GM12875 (cell line): ENCODE data around the gene RHOBTB3.

Experiments used
- H3K4me3 ChIP-seq: one replicate; pipeline ENCODE4 v1.5.1; 2011; ENCODE audit warnings: low read depth, low read length, control low read depth
- TF ChIP-seq, protein P1 (sequence below): IDR thresholded peaks from 2 replicates; pipeline ENCODE4 v1.5.1; 2011; ENCODE audit warnings: low read depth, mild to moderate bottlenecking, control low read depth, inconsistent platforms, low read length, moderate library complexity, borderline replicate concordance; ENCODE audit not compliant: insufficient read depth

Gene RHOBTB3

DNA sequence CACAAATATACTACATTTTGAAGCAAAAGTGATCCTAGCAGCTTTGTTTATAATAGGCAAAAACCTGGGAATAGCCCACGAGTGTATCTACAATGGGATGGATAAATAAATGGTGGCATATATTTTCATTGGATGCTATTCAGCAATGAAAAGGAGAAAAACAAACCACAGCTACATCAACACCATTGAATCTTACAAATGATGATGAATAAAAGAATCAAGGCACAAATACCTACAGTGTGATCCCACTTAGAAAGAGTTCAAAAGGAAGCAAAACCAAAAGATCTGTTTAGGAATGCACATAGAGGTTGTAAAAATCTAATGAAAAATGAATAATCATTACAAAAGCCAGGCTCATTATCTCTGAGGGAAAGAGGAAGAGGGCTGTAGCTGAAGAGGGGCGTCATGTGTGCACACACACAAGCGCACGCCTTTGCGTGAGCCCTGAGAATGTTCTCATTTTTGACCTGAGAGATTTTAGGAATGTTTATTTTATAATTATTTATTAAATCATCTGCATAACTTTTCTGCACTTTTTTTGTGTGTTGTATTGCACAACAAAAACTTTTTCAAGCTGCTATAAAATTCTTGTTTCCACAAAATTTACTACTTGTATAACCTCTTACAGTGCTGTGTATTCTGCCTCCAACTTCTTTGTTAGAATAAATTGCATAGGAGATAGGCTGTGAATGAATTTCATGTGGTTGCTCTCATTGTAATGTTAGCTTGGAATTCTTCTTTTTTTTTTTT is 5.9 kb upstream of the RHOBTB3 start:
- TF ChIP-seq, protein P1, sequence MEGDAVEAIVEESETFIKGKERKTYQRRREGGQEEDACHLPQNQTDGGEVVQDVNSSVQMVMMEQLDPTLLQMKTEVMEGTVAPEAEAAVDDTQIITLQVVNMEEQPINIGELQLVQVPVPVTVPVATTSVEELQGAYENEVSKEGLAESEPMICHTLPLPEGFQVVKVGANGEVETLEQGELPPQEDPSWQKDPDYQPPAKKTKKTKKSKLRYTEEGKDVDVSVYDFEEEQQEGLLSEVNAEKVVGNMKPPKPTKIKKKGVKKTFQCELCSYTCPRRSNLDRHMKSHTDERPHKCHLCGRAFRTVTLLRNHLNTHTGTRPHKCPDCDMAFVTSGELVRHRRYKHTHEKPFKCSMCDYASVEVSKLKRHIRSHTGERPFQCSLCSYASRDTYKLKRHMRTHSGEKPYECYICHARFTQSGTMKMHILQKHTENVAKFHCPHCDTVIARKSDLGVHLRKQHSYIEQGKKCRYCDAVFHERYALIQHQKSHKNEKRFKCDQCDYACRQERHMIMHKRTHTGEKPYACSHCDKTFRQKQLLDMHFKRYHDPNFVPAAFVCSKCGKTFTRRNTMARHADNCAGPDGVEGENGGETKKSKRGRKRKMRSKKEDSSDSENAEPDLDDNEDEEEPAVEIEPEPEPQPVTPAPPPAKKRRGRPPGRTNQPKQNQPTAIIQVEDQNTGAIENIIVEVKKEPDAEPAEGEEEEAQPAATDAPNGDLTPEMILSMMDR = no peak

DNA sequence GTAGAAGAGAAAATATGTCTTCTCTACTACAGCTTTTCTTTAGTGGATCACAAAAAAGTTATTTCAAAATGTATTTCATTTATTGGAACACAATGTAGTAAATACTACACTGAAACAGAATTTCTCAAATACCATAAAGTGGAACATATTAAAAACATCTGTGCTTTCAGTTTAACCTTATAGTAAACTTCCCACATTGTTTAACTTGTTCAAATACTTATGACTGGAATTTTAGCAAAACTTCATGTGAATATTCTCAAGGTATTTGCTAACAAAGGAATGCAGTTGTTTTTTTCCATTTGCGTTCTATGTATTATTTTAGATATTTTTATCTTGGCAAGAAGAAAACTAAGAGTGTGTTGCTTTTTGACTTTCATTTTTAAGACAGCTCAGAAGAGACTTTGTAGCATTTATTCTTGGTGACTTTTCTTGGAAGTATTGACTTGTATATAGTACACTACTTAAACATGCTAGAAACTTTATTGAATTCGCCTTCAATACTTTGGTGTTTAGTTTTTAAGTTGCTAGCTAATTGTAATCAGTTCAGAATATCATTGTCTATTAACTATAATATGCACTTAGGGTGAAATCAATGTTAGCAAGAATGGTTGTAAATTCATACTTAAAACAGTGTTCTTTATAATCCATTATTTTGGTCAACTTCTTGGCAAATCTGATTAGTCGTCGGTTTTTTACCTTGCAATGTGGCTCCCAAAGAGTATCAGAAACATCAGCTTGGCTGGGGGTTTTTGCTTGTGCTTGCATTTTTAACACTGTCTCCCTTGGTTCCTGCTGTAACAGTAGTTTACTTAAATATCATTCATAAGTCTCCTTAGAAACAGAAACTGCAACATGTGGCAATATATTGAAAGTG is 5.0 kb upstream of the RHOBTB3 start:
- TF ChIP-seq, protein P1 = no peak
- H3K4me3 ChIP-seq = no peak overlapping the region

More for the DNA sequence above, 5.9 kb upstream of the RHOBTB3 start:
- no peak overlapping the region for H3K4me3 ChIP-seq

DNA sequence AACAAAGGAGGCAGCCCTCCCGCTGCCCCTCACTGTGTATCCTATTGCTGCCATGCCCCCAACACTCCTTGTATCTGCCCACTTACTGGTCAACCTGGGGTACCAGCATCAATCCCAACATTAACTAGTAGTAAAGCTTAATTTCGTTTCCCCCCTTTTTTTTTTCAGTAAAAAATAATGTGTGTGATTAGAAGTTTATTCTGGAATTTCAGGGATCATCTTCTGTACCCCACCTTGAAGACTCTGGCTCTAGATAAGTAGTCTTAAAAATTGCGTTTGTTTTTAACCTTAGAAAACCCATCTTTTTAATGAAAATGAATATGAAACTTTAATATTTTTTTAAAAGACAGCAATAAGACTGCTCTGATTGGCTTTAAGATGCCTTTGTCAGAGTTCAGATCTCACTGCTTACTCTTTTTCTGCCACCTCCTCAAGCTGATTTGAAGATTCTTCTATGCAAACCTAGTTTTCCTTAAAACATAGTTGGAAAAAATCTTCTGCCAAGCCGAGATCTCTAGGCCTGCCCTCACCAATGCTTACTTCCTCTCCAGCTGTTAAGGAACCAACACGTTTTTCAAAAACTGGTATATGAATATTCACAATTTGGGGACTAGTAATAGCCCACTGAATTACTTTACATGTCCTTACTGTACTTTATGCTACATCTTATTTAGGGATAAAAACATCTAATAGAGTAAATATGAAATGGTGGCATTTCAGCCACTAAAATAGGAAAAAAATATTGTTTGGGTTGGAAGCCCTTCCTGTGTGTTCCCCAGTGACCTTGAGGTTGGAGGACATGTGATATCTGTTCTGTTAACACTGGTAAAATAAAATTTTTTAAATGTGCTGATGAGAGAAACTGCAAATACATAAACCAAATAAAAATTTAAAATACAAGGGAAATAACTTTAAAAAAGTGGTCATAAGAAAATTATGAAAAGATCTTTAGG is 4.0 kb upstream of the RHOBTB3 start:
- TF ChIP-seq, protein P1 = no peak
- no peak overlapping the region for H3K4me3 ChIP-seq

DNA sequence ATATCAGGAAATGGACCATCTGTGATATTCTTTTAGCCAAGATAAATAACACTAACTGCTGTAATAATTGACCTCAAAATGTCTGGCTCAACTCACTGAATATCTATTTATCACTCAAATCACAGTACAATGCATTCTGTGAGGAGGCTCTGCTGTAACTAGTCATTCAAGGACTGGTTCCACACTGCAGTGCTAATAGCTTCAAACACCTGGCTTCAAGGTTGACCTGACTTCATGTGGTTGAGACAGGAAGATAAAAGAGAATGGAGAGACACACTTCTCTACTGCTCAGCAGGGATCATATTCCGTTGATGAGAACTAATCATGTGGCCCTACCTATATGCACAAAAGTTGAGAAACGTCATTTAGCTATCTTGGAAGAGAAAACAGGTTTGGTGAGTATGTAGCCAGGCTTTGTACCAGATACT is 3.4 kb upstream of the RHOBTB3 start:
- H3K4me3 ChIP-seq = no peak overlapping the region
- TF ChIP-seq, protein P1 = no peak

DNA sequence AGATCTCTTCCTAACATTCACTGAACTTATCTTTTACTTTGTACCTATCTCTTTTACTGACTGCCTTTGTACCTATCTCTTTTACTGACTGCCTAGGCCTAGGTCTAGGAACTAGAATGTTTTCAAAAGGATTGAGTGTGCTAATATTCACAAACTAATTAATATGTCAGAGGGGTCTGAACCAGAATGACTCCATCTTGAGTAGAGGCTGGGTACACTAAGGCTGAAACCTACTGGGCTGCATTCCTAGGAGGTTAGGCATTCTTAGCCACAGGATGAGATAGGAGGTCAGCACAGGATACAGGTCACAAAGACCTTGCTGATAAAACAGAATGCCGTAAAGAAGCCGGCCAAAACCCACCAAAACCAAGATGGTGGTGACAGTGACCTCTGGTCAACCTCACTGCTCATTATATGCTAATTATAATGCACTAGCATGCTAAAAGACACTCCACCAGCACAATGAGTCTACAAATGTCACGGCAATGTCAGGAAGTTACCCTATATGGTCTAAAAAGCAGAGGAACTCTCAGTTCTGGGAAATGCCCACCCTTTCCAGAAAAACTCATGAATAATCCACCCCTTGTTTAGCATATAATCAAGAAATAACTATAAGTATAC is 2.5 kb upstream of the RHOBTB3 start:
- H3K4me3 ChIP-seq = no peak overlapping the region
- TF ChIP-seq, protein P1 = no peak
